ENCODE data around the gene GAPDH.

DNA sequence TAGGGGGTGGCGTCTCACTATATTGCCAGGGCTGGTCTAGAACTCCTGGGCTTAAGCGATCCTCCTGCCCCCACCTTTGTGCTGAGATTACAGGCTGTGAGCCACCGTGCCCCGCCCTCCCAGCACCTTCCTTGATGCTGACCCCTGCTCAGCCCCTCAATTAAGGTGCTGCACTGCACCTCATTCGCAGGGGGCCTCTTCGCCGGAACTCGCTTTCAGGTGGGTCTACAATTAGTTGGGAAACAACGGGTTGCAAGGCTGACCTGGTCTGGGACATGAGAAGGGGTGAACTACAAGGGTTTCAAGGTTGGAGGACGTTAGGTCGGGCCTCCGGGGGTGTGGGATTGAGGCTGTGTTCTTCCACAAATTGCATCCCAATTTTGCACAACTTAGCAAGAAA is 35.0 kb downstream of the GAPDH start:
- TF ChIP-seq, protein P1, sequence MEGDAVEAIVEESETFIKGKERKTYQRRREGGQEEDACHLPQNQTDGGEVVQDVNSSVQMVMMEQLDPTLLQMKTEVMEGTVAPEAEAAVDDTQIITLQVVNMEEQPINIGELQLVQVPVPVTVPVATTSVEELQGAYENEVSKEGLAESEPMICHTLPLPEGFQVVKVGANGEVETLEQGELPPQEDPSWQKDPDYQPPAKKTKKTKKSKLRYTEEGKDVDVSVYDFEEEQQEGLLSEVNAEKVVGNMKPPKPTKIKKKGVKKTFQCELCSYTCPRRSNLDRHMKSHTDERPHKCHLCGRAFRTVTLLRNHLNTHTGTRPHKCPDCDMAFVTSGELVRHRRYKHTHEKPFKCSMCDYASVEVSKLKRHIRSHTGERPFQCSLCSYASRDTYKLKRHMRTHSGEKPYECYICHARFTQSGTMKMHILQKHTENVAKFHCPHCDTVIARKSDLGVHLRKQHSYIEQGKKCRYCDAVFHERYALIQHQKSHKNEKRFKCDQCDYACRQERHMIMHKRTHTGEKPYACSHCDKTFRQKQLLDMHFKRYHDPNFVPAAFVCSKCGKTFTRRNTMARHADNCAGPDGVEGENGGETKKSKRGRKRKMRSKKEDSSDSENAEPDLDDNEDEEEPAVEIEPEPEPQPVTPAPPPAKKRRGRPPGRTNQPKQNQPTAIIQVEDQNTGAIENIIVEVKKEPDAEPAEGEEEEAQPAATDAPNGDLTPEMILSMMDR (optimal IDR thresholded peaks at IDR 0.05 in 1 of 3, IDR thresholded peaks at IDR 0.05 in 1 of 3, conservative IDR thresholded peaks at IDR 0.05 in 1 of 3; ENCODE audit: extremely low read depth in 1 of 3, insufficient read depth in 2 of 3, low read length in 3 of 3): no peak
- TF ChIP-seq EZH2 (IDR thresholded peaks at IDR 0.05; ENCODE audit: low read length): no peak

Data from keratinocyte (primary cell).